ENCODE data around the gene TRIM64.
"Not testable (repeated sequence)": the region's sequence is repeated elsewhere in the genome, so short reads cannot be mapped to it uniquely, and the experiment has no call there.

DNA sequence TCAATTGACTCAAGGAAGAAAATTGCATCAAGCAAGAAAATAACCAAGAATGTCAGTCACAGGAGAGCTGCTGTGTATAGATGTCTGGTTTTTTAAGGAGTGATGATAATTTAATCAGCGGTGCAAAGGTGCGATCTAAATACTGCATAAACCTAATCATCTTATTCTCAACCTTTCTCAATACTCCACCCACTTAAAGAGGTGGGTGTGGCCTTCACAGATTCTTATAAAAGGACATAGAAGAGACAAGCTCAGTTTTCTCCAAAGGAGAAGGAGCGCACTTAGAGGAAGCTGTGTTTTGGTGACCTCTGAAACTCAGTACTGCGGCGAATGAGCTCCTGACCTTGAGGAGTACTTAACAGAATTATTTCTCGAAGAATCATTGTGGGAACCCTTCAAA, 42.1 kb upstream of the TRIM64 start, which contains the start of gene TRIM49D2:
- TF ChIP-seq, protein P1, sequence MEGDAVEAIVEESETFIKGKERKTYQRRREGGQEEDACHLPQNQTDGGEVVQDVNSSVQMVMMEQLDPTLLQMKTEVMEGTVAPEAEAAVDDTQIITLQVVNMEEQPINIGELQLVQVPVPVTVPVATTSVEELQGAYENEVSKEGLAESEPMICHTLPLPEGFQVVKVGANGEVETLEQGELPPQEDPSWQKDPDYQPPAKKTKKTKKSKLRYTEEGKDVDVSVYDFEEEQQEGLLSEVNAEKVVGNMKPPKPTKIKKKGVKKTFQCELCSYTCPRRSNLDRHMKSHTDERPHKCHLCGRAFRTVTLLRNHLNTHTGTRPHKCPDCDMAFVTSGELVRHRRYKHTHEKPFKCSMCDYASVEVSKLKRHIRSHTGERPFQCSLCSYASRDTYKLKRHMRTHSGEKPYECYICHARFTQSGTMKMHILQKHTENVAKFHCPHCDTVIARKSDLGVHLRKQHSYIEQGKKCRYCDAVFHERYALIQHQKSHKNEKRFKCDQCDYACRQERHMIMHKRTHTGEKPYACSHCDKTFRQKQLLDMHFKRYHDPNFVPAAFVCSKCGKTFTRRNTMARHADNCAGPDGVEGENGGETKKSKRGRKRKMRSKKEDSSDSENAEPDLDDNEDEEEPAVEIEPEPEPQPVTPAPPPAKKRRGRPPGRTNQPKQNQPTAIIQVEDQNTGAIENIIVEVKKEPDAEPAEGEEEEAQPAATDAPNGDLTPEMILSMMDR (IDR thresholded peaks at IDR 0.05 in 8 of 11, conservative IDR thresholded peaks at IDR 0.05 in 3 of 11): not testable (repeated sequence)
- not testable (repeated sequence) for TF ChIP-seq POLR2A, POLR2AphosphoS5 (IDR thresholded peaks at IDR 0.05)

Data from spleen (tissue), 7 donors.